GM12873 (cell line): ENCODE data around the gene ARG2.

Source experiments
- TF ChIP-seq, protein P1 (sequence below): IDR thresholded peaks from 2 replicates; pipeline ENCODE4 v1.5.1; 2012; ENCODE audit warnings: low read depth, mild to moderate bottlenecking, moderate library complexity, low read length, control low read depth; ENCODE audit not compliant: insufficient read depth; ENCODE audit errors: missing control alignments

ARG2 gene

DNA sequence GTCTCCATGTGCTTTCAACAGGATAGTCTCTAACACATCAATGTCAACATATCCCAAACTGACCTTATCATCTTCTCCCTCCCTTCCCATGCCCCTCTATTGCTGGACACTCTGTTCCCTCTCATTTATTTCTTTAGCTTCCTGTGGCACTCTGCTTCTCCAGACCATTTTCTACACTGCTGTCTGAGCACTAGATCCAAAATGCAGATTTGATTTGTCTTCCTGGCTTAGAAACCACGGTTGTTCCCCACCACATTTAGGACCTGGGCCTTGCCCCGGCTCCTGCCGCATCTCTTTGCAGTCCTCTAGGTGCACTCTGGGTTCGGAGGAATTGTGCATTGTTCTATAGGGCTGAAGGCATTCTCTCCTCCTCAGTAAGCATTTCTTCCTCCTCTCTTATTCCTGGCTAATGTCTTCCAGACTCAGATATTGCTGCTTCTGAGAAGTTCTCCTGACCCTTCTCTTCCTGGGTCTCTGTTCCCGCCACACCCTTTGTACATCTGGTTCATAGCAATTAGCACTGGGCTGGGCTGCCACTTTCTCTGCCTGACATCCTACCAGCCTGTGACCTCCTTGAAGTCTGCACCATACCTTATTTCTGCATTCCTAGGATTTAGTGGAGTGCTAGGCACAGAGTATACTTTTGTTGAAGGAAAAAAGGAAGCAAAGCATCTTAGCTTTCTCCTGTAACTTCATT is 13.9 kb downstream of the ARG2 start:
- TF ChIP-seq, protein P1, sequence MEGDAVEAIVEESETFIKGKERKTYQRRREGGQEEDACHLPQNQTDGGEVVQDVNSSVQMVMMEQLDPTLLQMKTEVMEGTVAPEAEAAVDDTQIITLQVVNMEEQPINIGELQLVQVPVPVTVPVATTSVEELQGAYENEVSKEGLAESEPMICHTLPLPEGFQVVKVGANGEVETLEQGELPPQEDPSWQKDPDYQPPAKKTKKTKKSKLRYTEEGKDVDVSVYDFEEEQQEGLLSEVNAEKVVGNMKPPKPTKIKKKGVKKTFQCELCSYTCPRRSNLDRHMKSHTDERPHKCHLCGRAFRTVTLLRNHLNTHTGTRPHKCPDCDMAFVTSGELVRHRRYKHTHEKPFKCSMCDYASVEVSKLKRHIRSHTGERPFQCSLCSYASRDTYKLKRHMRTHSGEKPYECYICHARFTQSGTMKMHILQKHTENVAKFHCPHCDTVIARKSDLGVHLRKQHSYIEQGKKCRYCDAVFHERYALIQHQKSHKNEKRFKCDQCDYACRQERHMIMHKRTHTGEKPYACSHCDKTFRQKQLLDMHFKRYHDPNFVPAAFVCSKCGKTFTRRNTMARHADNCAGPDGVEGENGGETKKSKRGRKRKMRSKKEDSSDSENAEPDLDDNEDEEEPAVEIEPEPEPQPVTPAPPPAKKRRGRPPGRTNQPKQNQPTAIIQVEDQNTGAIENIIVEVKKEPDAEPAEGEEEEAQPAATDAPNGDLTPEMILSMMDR, result no peak

DNA sequence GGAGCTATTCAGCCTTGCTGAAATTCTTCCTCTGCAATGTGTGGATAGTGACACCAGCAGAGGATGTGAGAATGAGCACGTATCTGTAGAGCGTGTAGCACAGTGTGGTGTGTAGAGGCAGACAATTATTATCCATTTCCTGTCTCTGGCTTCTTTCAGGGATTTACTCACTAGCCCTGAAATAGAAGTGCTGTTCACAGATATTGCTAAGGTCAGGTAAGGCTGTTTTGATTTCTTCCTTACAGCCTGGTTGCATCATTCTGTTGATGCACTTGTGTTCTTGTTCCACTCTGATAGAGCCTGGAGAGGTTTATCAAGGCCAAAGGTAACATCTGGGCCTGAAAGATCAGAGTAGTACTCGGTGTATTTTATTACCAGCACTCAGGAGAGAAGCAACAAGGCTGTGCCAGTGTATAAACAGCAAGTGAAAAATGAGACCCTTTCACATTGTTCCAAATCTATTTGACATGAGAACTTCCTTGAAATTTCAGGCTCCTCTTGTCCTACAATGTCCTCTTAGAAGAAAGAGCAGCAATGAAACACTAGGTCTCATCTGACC is 16.7 kb downstream of the ARG2 start:
- TF ChIP-seq, protein P1, result no peak

DNA sequence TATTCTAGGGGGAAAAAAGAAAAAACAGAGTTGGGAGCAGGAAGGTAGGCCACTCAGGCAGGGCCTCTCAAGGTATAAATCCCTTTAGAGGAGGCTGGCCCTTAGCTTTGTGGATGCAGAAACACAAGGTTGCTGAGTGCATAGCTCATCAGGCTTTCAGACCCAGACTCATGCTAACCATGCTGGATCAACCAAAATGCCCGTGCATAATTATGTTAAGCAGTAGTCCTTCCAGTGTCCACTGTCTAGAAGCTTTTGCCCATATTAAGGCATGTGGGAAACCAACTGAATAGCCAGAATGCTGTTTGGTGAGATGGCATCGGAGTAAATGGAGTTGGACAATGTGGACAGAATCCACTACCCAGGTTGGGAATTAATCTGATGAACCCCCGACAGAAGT is 18.9 kb downstream of the ARG2 start:
- TF ChIP-seq, protein P1, result no peak

DNA sequence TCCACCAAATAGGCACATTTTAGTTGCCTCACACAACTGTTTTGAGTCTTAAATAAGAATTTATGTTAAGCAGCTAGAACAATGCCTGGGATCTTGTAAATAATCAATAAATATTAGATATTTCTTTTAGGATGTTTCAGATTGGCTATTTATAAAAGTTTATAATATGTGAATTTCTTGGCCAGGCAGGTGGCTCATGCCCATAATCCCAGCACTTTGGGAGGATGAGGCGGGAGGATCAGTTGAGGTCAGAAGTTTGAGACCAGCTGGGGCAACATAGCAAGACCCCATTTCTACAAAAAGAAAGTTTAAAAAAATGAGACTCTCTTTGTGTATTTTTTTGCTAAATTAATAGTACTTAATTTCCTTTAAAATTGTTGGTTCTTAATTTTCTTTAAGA is 21.8 kb downstream of the ARG2 start:
- TF ChIP-seq, protein P1, result no peak

DNA sequence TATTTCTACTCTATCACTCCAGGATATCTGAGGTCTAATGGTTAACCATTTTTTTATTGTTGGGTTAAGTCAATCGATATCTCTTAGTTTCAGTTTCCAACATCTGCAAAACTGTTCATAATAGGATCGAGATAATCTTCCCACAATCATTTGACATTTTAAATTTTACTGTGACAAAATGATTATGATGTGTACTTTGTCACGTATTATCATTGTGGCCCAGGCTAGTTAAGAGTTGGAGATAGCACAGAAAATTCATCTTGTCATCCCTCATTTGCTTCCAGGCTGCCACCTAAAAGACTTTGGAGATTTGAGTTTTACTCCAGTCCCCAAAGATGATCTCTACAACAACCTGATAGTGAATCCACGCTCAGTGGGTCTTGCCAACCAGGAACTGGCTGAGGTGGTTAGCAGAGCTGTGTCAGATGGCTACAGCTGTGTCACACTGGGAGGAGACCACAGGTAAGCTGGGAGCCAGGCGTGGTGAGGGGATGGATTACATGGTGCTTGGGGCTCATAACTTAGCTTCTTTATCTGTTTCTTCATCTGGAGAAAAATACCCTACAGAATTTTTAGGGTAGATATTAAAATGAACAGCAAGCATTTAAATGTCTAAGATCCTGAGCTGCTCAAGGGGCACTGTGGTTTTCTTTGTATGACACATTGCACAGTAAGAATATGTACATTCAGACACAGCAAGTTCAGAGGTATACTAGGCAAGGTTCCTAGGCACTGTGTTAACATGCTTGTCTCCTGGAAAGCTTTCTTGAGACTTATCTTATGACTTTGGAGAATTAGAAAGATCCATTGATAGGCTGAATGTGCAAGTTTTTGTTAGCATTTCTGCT is 22.4 kb downstream of the ARG2 start:
- TF ChIP-seq, protein P1, result no peak

DNA sequence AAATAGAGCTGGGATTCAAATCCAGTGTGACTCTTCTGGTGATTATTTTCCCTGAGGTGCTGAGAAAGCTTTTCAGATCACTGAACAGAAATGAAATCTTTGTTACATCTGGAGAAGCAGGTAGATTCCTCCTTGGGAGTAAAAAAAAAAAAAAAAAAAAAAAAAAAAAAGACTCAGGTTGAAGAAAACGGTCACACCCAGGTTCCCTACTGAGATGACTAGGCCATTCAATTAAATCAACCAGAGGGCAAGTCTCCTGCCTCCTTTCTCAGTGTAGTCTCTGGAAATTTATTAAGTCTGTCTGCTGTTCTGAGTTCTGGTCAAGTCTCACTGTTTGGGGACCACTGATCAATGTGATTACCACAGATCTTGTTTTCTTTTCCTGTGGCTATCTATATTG is 24.0 kb downstream of the ARG2 start:
- TF ChIP-seq, protein P1, result no peak

DNA sequence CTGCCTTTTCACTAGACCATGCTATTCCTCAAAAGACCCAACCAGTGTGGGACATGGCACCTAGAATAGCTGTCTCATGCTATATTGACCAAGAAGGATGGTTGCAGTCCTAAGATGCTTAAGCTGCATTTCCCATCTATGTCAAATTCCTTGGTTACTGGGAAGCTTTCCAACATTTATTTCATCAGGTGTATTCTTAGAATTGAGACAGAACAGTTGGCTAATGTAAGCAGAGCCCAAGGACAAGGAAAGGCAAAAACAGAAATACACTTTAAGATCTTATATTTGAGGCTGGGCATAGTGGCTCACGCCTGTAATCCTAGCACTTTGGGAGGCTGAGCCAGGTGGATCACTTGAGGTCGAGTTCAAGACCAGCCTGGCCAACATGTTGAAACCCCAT is 24.7 kb downstream of the ARG2 start:
- TF ChIP-seq, protein P1, result no peak
